ENCODE data around the gene HRH1.

DNA sequence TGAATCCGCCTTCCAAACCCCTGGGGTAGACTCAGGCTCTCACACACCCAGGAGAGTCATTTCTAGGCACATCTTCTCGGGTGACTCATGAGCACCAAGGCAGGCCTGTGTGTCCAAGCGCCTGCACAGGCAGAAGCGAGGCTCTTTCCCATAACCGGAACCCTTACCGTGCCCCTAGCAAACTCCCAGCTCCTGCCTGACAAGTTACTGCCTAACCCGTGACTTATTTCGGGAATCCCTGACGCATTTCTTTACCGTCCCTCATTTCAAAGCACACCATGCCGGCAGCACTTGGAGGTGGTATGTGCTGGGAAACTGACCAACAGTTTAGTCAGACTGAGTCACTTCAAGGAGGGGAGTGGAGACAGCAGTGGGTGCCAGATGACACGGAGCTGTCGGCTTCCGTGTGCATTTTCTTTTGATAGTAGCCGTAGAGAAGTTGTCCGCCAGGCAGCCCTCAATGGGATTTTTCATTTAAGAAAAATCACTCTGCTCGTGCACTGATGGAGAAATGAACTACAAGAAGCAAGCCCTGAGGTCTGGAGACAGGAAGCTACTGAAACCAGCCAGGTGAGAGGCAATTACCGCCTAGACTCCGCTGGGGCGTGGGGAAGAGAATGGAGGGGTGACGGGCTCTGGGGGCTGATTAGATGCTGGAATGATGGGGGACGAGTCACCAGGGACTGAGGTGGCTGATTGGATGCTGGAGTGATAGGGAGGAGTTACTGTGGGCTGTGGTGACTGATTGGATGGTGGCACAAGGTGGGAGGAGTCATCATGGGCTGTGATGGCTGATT is 17.3 kb upstream of the HRH1 start:
- TF ChIP-seq, protein P1, sequence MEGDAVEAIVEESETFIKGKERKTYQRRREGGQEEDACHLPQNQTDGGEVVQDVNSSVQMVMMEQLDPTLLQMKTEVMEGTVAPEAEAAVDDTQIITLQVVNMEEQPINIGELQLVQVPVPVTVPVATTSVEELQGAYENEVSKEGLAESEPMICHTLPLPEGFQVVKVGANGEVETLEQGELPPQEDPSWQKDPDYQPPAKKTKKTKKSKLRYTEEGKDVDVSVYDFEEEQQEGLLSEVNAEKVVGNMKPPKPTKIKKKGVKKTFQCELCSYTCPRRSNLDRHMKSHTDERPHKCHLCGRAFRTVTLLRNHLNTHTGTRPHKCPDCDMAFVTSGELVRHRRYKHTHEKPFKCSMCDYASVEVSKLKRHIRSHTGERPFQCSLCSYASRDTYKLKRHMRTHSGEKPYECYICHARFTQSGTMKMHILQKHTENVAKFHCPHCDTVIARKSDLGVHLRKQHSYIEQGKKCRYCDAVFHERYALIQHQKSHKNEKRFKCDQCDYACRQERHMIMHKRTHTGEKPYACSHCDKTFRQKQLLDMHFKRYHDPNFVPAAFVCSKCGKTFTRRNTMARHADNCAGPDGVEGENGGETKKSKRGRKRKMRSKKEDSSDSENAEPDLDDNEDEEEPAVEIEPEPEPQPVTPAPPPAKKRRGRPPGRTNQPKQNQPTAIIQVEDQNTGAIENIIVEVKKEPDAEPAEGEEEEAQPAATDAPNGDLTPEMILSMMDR (IDR thresholded peaks at IDR 0.05; ENCODE audit: low read length), result no peak
- TF ChIP-seq EZH2 (optimal IDR thresholded peaks at IDR 0.05; ENCODE audit: low read depth, low read length) (no peak), EZH2phosphoT487 (IDR thresholded peaks at IDR 0.05; ENCODE audit: low read length) (no peak)

Measured in MM.1S (cell line).